IPS DF 6.9 (cell line): Measurements from ENCODE around the gene SPINK13.
"Not testable (repeated sequence)": the region's sequence is repeated elsewhere in the genome, so short reads cannot be mapped to it uniquely, and the experiment has no call there.

ENCODE experiments used
- DNase-seq: peaks from one replicate; pipeline ENCODE4 v3.0.0-alpha.2; 2013; ENCODE audit warnings: low read depth, low spot score
- H3K27ac ChIP-seq: one replicate; pipeline ENCODE4 v1.5.1; 2013; ENCODE audit warnings: low read length, control low read depth
- H3K27me3 ChIP-seq: 2 replicates; pipeline ENCODE4 v1.6.1; 2013; ENCODE audit warnings: mild to moderate bottlenecking, low read length; ENCODE audit not compliant: control insufficient read depth, insufficient read depth
- H3K36me3 ChIP-seq: 2 replicates; pipeline ENCODE4 v1.6.1; 2013; ENCODE audit warnings: low read length; ENCODE audit not compliant: control insufficient read depth, insufficient read depth
- H3K4me1 ChIP-seq: 2 replicates; pipeline ENCODE4 v1.6.1; 2013; ENCODE audit warnings: low read length; ENCODE audit not compliant: control insufficient read depth, insufficient read depth
- H3K4me3 ChIP-seq: 2 replicates; pipeline ENCODE4 v1.5.1; 2013; ENCODE audit warnings: mild to moderate bottlenecking, low read length
- H3K9me3 ChIP-seq: 2 replicates; pipeline ENCODE4 v1.6.1; 2013; ENCODE audit warnings: low read length, inconsistent platforms; ENCODE audit not compliant: control insufficient read depth, insufficient read depth
- WGBS: extraction: QIAGEN DNeasy Blood & Tissue Kit; methylation state at CpG from one replicate; pipeline ENCODE4 v1.1.7; 2013; ENCODE audit warnings: mixed read lengths, missing lambda C conversion rate; ENCODE audit not compliant: insufficient read length, insufficient coverage; 5-methylcytosine and 5-hydroxymethylcytosine counted together

SPINK13 gene

DNA sequence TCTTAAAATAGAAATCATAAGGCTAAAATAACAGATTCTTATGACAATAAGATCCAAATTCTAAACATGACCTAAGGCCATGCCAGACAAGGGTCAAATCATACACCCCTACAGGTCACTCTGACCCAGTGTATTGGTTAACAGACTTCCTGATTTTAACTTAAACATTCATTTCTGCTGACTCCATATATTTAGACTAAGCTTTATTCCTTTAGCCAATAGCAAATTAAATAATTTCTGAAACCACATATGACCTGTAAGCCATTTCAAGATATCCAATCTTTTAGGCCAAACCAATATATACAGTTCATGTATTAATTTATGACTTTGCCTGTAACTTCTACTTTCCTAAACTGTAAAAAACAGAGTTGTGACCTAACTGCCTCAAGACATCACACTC, 7.4 kb upstream of the SPINK13 start:
- no peak for DNase-seq
- Histone ChIP-seq H3K27ac (no peak overlapping the region), H3K4me3 (no peak overlapping the region), H3K9me3 (no peaks in the 10 kb centered on the region), H3K4me1 (no peaks in the 10 kb centered on the region), H3K27me3 (no peaks in the 10 kb centered on the region), H3K36me3 (no peaks in the 10 kb centered on the region)

DNA sequence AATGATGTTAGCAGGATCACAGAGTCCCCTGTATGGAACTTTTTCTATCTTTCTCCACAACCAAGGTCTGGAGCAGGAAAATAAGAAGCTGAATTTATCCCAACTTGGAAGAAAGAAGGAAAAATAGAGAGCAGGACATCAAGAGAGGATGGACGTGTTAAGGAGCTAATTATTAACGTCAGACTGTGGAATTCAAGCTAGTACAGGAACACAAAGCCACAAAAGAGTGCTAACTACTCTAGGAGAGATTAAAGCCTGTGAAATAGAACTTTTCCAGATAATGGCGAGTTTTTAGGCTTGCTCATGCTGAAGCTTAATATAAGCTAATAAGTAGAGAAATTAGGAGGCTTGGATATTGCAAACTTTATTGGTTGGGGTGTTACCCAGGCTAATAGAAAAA, 632 bp upstream of the SPINK13 start:
- H3K36me3 ChIP-seq = no peaks in the 10 kb centered on the region
- DNase-seq = no peak
- WGBS = no CpG with 5 or more reads among the region's 3 CpGs
- no peaks in the 10 kb centered on the region for H3K27me3 ChIP-seq
- H3K4me3 ChIP-seq = no peak overlapping the region
- no peak overlapping the region for H3K27ac ChIP-seq
- no peaks in the 10 kb centered on the region for H3K9me3 ChIP-seq
- H3K4me1 ChIP-seq = no peaks in the 10 kb centered on the region

DNA sequence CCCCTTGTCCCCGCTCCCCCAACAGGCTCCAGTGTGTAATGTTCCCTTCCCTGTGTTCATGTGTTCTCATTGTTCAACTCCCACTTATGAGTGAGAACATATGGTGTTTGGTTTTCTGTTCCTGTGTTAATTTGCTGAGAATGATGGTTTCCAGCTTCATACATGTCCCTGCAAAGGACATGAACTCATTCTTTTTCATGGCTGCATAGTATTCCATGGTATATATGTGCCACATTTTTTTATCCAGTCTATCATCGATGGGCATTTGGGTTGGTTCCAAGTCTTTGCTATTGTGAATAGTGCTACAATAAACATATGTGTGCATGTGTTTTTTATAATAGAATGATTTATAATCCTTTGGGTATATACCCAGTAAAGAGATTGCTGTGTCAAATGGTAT, 6.5 kb downstream of the SPINK13 start:
- H3K27me3 ChIP-seq, H3K27ac ChIP-seq, H3K9me3 ChIP-seq, H3K4me3 ChIP-seq, DNase-seq, H3K4me1 ChIP-seq, H3K36me3 ChIP-seq: not testable (repeated sequence)
- WGBS = no CpG with 5 or more reads among the region's 2 CpGs

DNA sequence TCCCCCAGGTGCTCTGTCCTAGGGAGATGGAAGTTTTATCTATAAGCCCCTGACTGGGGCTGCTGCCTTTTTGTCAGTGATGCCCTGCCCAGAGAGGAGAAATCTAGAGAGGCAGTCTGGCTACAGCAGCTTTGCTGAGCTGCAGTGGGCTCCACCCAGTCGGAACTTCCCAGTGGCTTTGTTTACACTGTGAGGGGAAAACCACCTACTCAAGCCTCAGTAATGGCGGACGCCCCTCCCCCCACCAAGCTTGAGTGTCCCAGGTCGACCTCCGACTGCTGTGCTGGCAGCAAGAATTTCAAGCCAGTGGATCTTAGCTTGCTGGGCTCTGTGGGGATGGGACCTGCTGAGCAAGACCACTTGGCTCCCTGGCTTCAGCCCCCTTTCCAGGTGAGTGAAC, 12.3 kb downstream of the SPINK13 start:
- not testable (repeated sequence) for H3K27ac ChIP-seq, H3K27me3 ChIP-seq, H3K9me3 ChIP-seq, H3K4me1 ChIP-seq, H3K4me3 ChIP-seq, H3K36me3 ChIP-seq, DNase-seq
- WGBS = no CpG with 5 or more reads among the region's 5 CpGs

DNA sequence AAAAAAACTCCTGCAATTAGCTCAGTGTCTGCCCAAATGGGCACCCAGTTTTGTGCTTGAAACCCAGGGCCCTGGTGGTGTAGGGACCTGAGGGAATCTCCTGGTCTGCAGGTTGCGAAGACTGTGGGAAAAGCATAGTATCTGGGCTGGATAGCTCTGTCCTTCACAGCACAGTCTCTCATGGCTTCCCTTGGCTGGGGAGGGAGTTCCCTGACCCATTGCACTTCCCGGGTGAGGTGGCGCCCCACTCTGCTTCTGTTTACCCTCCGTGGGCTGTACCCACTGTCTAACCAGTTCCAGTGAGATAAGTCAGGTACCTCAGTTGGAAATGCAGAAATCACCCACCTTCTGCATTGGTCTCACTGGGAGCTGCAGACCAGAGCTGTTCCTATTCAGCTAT, 12.7 kb downstream of the SPINK13 start:
- H3K27ac ChIP-seq, H3K36me3 ChIP-seq, H3K4me3 ChIP-seq, H3K9me3 ChIP-seq, DNase-seq, H3K27me3 ChIP-seq, H3K4me1 ChIP-seq: not testable (repeated sequence)
- no CpG with 5 or more reads among the region's 4 CpGs for WGBS

DNA sequence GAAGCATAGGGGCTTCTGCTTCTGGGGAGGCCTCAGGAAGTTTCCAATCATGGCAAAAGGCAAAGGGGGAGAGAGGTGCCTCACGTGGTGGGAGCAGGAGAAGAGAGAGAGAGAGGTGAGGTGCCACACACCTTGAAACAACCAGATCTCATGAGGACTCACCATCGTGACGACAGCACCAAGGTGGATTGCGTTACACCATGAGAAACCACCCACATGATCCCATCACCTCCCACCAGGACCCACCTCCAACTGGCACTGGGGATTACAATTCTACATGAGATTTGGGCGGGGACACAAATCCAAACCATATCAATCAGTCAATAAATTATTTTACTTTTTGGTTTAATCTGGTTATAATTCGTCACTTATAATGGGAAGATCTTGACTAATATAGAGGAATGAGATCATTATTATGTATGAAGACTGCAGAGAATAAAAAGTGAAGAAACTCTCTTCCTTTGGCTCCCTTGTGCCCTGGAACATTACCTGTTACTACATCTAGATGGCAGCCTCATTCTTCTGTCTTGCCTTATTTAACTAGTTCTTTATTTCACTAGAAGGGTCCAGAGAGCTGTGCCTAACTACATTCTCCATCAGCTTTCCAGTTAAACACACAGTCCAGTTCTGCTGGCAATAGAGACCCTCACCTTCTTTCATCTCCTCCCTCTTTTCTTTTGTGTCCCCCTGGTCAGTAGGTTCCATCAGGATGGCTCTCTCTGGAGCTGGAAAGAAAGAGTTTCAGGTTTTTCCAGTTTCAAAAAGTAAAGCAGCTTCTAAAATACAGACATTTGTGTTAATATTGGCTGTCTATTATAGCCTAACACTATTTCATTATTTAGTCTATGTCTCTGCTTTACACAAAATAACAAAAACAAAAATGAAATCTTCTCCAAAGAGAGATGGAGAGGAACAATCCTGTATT, 21.9 kb downstream of the SPINK13 start:
- no peaks in the 10 kb centered on the region; the same call in 1 of the 2 replicates for H3K4me1 ChIP-seq
- no peaks in the 10 kb centered on the region for H3K36me3 ChIP-seq
- H3K9me3 ChIP-seq = no peaks in the 10 kb centered on the region
- DNase-seq = no peak
- H3K27me3 ChIP-seq = no peaks in the 10 kb centered on the region
- no CpG with 5 or more reads among the region's 6 CpGs for WGBS
- no peak overlapping the region for H3K4me3 ChIP-seq
- no peak overlapping the region for H3K27ac ChIP-seq

DNA sequence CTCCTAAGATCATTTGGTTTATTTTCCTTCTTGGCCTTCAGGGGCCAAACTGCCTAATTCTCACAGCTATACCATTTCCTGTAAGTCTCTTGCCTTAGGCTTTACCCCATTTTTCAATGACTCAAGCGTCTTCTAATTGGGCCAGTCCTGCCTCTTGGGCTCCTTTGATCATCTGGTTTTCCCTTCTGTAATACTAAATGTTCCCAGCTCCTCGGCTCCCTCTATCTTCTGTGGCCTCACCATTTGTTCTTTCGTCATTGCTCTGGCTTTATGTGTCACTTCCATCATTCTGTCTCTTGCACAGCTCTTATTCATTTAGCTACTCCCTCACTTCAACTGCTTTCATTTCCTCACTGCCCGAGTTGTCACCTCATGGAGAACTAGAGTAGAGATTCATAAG, 29.1 kb downstream of the SPINK13 start:
- no peak overlapping the region for H3K4me3 ChIP-seq
- H3K36me3 ChIP-seq = no peaks in the 10 kb centered on the region
- H3K27me3 ChIP-seq = no peaks in the 10 kb centered on the region
- H3K4me1 ChIP-seq = no peaks in the 10 kb centered on the region
- H3K27ac ChIP-seq = no peak overlapping the region
- H3K9me3 ChIP-seq = no peaks in the 10 kb centered on the region
- WGBS = no CpG with 5 or more reads among the region's 4 CpGs
- no peak for DNase-seq

DNA sequence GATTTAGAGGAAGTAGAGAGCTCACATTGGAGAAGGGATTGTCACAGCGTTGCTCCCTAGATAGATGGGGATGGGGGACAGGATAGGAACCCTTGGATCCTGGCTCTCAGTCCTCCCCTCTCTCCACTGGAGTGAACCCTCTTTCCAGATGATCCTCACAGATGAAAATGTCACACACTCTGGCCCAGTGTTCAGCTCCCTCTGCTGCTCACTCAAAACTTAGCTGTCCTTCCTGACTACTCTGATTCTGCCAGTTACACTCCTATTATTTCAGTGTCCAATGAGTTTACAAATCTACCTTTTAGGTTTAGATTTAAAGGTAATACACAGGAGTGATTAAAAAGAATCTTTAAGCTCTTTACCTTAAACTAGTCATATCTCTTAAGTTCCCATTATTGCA, 37.9 kb downstream of the SPINK13 start:
- Histone ChIP-seq H3K27ac (no peak overlapping the region), H3K9me3 (no peaks in the 10 kb centered on the region), H3K27me3 (no peaks in the 10 kb centered on the region), H3K36me3 (no peaks in the 10 kb centered on the region), H3K4me1 (no peaks in the 10 kb centered on the region), H3K4me3 (no peak overlapping the region)
- no peak for DNase-seq
- no CpG with 5 or more reads among the region's 1 CpG for WGBS

DNA sequence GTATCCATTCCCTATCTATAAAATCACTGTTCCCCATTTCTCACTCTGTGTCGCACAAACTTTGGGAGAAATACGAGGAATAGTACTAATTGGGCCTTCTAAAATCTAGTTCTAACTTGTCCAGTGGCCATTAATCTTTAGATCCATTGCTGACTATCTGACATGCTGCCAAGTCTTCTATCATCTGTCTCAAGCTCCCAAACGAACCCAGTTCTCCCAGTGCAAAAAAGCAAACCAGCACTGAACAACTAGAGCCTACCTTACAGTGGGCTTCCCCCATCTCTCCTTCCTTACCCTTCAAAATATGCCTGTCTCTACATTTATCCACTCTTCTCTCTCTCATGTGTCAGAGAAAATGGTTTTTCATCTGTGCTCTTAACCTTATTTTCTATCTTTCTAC, 40.4 kb downstream of the SPINK13 start:
- H3K9me3 ChIP-seq = no peaks in the 10 kb centered on the region
- WGBS = no CpG with 5 or more reads among the region's 3 CpGs

DNA sequence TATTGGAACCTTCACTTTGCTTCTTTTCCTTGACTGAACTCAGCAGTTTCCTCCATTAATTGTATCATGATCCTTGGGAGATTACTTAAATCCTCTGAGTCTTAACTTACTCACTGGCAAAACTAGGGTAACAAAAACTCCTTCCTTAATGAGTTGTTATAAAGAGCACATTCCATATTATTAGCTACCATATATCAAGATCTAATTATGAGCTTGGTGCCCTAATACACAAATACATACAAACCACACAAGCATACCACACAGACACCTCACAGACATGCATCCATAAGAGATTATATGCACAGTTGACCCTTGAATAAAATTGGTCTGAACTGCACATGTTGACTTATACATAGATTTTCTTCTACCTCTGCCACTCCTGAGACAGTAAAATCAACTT, 41.2 kb downstream of the SPINK13 start:
- no peaks in the 10 kb centered on the region for H3K4me1 ChIP-seq
- H3K27ac ChIP-seq = no peak overlapping the region
- H3K9me3 ChIP-seq = no peaks in the 10 kb centered on the region
- H3K36me3 ChIP-seq = no peaks in the 10 kb centered on the region
- H3K4me3 ChIP-seq = no peak overlapping the region
- H3K27me3 ChIP-seq = no peaks in the 10 kb centered on the region
- DNase-seq = no peak

More for the DNA sequence above, 40.4 kb downstream of the SPINK13 start:
- H3K27ac ChIP-seq = no peak overlapping the region
- H3K36me3 ChIP-seq = no peaks in the 10 kb centered on the region
- H3K4me3 ChIP-seq = no peak overlapping the region
- no peaks in the 10 kb centered on the region for H3K27me3 ChIP-seq
- no peak for DNase-seq
- no peaks in the 10 kb centered on the region for H3K4me1 ChIP-seq

DNA sequence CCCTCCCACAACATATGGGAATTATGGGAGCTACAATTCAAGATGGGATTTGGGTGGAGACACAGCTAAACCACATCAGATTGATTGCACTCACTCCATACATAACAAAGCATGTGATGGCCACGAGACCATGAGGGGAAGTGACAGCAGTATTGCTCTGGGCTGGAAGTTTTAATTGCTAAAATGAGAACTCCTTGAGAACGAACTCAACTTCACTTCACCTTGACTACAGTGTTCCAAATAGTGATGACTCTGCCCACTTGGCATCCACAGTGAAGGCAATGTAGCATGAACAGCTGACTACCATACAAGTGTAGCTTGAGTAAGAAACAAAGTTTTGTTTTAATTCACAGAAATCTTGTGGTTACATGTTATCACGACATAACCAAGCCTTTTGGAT, 42.9 kb downstream of the SPINK13 start:
- H3K36me3 ChIP-seq = no peaks in the 10 kb centered on the region
- no peaks in the 10 kb centered on the region for H3K27me3 ChIP-seq
- DNase-seq = no peak
- H3K4me3 ChIP-seq = no peak overlapping the region
- H3K9me3 ChIP-seq = no peaks in the 10 kb centered on the region
- no CpG with 5 or more reads among the region's 3 CpGs for WGBS
- H3K27ac ChIP-seq = no peak overlapping the region
- no peaks in the 10 kb centered on the region for H3K4me1 ChIP-seq
